Measurements from ENCODE around the gene SLC1A2. TPM values are rescaled to one million over a fixed set of nuclear protein-coding genes. Genes with fewer than 3 reads are reported as not detected.

SLC1A2 gene
- total and polyA plus RNA-seq, 2 of the 4 experiments (the other 2 are of a cell fraction), result 0.15 to 0.54 TPM

DNA sequence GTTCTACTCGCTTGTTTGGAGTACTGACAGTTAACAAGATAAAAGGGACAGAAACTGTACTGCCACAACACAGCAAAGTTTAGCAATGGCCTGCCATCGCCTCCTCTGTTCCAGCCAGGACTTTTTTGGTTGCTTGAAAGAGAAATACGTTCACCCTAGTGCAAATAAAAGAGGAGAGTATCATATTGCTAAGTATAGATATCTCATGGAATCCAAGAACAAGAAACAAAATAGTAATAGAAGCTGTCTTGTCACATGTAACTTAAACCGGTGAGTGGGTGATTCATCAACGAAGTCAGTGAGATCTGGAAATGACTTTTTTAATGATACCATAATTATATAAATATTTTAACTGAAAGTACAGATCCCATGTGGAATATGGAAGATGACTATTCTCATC lies 35.4 kb downstream of the SLC1A2 start:
- Histone ChIP-seq H3K4me3 (ENCODE audit: insufficient read depth, low read depth, low read length) (no peak overlapping the region), H3K79me1 (ENCODE audit: low read depth in 1 of 2, low read length in 2 of 2) (peaks cover 0 to 5% of the 10 kb centered on the region in 2 experiments; a peak in 2 of 4 replicates), H2BK15ac (ENCODE audit: low read depth, low read length) (peak overlapping the region; percentile 19; the same call in 1 of the 3 replicates), H4K20me1 (ENCODE audit: insufficient read depth, low read length) (no peaks in the 10 kb centered on the region), H2AK5ac (ENCODE audit: low read depth, low read length) (0 out of 2 replicates have a peak overlapping the region, but pooled peaks have one; percentile 83), H3K4me1 (ENCODE audit: control insufficient read depth, insufficient read depth, low read length) (peaks cover 11% of the 10 kb centered on the region; the same call in 1 of the 2 replicates), H3K27me3 (ENCODE audit: control insufficient read depth, insufficient read depth, low read length) (no peaks in the 10 kb centered on the region), H3K4me2 (ENCODE audit: low read depth, low read length) (no peak overlapping the region; the same call in 1 of the 2 replicates), H3K14ac (replicated peaks; ENCODE audit: low read depth, low read length) (peak overlapping the region; percentile 51), H2AFZ (replicated peaks; ENCODE audit: low read length, poor library complexity) (no peak overlapping the region), H4K8ac (ENCODE audit: low read depth in 2 of 2, low read length in 2 of 2) (0 out of 4 replicates have a peak overlapping the region, but pooled peaks of 1 of the 2 experiments have one; percentile 12), H4K5ac (ENCODE audit: low read depth, low read length) (peak overlapping the region; percentile 26; the same call in 1 of the 2 replicates), H3K23ac (ENCODE audit: low read depth, low read length) (peak overlapping the region; percentile 28; the same call in 1 of the 2 replicates), H3K9me3 (ENCODE audit: control insufficient read depth, insufficient read depth, low read length) (no peaks in the 10 kb centered on the region), H3K18ac (ENCODE audit: low read depth, low read length) (peak overlapping the region; percentile 55; the same call in 1 of the 2 replicates), H3K27ac (ENCODE audit: insufficient read depth, low read length) (no peak overlapping the region), H2BK5ac (ENCODE audit: low read depth, low read length, poor library complexity, severe bottlenecking) (no peak overlapping the region), H2AK9ac (replicated peaks; ENCODE audit: low read depth, low read length, poor library complexity) (no peak overlapping the region), H2BK20ac (ENCODE audit: low read depth, low read length) (no peak overlapping the region), H3K4ac (ENCODE audit: low read depth, low read length) (no peak overlapping the region), H3K56ac (ENCODE audit: extremely low read depth, insufficient read depth, low read length) (no peak overlapping the region), H4K91ac (ENCODE audit: insufficient read depth, low read depth, low read length) (no peak overlapping the region), H2BK120ac (ENCODE audit: low read depth, low read length) (peak overlapping the region; percentile 11; the same call in 1 of the 2 replicates), H3K36me3 (ENCODE audit: control insufficient read depth, insufficient read depth, low read length) (no peaks in the 10 kb centered on the region), H3K9me1 (ENCODE audit: insufficient read depth, low read length) (peaks cover 2% of the 10 kb centered on the region; the same call in 1 of the 2 replicates), H3K9ac (ENCODE audit: low read depth, low read length) (no peak overlapping the region)
- intact Hi-C loops (cut with micrococcal nuclease), result loop anchor here (10.0 kb wide), 1 partner anchor 189 kb away; no protein-coding TSS in a partner anchor
- TF ChIP-seq MAZ (IDR thresholded peaks at IDR 0.05; ENCODE audit: borderline replicate concordance, low read depth, low read length), result no peak
- TF ChIP-seq CEBPB (IDR thresholded peaks at IDR 0.05; ENCODE audit: low read depth, low read length), result no peak
- TF ChIP-seq BHLHE40 (IDR thresholded peaks at IDR 0.05; ENCODE audit: low read depth, low read length), result no peak
- TF ChIP-seq SMC3 (IDR thresholded peaks at IDR 0.05; ENCODE audit: low read depth, low read length), result no peak
- no CpG with 5 or more reads among the region's 5 CpGs for WGBS, 2 experiments (ENCODE audit: extremely low coverage in 2 of 2, insufficient read length in 1 of 2)
- dilution Hi-C loops (cut with HindIII; ENCODE audit: low sequenced_read_pairs, unreplicated experiment), result no loop called here
- in situ Hi-C loops (cut with MboI; ENCODE audit: low sequenced_read_pairs), result loop anchor here (10.0 kb wide), 1 partner anchor 149 kb away; no protein-coding TSS in a partner anchor
- POLR2A ChIA-PET (ENCODE audit: unreplicated experiment), result no interaction called here
- CTCF ChIA-PET, result no interaction called here
- peak; percentile 49 for DNase-seq
- no TSS peak for BruUV-seq (replicated peaks)
- ATAC-seq (ENCODE audit: low read depth), result no peak

All from IMR-90 (cell line).